Heart right ventricle (tissue), 16 donors: ENCODE data around the gene MBNL2. TPM values are rescaled to one million over a fixed set of nuclear protein-coding genes. Genes with fewer than 3 reads are reported as not detected.

Experiments
- ATAC-seq, 8 donors: fragments of 200-7000 bp; cut with Tn5 transposase; one replicate each; pipeline ENCODE4 v1.9.1; 2020; ENCODE audit warnings: mild to moderate bottlenecking in 8 of 8, moderate library complexity in 8 of 8, moderate number of reproducible peaks in 1 of 8
- DNase-seq, 2 donors: peaks; one replicate each; pipeline ENCODE4 v3.0.0-alpha.2; 2020
- H3K27ac ChIP-seq, 10 donors: fragments of 200-600 bp; sonication (generic) in 2 of 10; one replicate each; pipeline versions ENCODE4 v1.5.0 to v1.8.0; 2020 to 2022; ENCODE audit warnings: mild to moderate bottlenecking in 3 of 10
- H3K27me3 ChIP-seq, 7 donors: fragments of 200-600 bp; one replicate each; pipeline ENCODE4 v1.8.0; 2021 to 2022; ENCODE audit warnings: mild to moderate bottlenecking in 2 of 7
- H3K36me3 ChIP-seq, 9 donors: fragments of 200-600 bp; sonication (generic) in 1 of 9; one replicate each; pipeline versions ENCODE4 v1.5.0 to v1.8.0; 2020 to 2022; ENCODE audit warnings: mild to moderate bottlenecking in 2 of 9
- H3K4me1 ChIP-seq, 9 donors: fragments of 200-600 bp; sonication (generic) in 1 of 9; one replicate each; pipeline versions ENCODE4 v1.5.0 to v1.8.0; 2020 to 2022; ENCODE audit warnings: mild to moderate bottlenecking in 4 of 9
- H3K4me3 ChIP-seq, 10 donors: fragments of 200-600 bp; sonication (generic) in 2 of 10; one replicate each; pipeline versions ENCODE4 v1.5.0 to v1.8.0; 2020 to 2022; ENCODE audit warnings: mild to moderate bottlenecking in 7 of 10, moderate library complexity in 2 of 10
- H3K9me3 ChIP-seq, 11 donors: fragments of 200-600 bp in 10 of 11; sonication (generic) in 2 of 11; one replicate each; pipeline versions ENCODE4 v1.5.0 to v1.8.0; 2013 to 2022; ENCODE audit warnings: mild to moderate bottlenecking in 2 of 11, control low read depth in 1 of 11, moderate library complexity in 1 of 11
- CTCF ChIP-seq, 9 donors: fragments of 200-600 bp; sonication (generic) in 2 of 9; IDR thresholded peaks; one replicate each; pipeline versions ENCODE4 v1.5.0 to v1.8.0; 2021 to 2022; ENCODE audit warnings: antibody characterized with exemption in 9 of 9, mild to moderate bottlenecking in 5 of 9, moderate library complexity in 1 of 9
- WGBS, 2 donors: extraction: QIAGEN DNeasy Blood & Tissue Kit; methylation state at CpG; one replicate each; pipeline ENCODE4 v1.1.7; 2013; ENCODE audit warnings: inconsistent platforms in 1 of 2; 5-methylcytosine and 5-hydroxymethylcytosine counted together
- intact Hi-C, 10 donors: fragments of 100-400 bp; cut with DNase I; formaldehyde crosslinking; loops; one replicate each; pipeline versions ENCODE4 v1.11.1 to v1.14.2; 2022
- polyA plus RNA-seq, 2 donors: library from polyadenylated mRNA; stranded (reverse); fragments of 200-250 nt; gene quantifications; one replicate each; pipeline ENCODE4 v1.2.3, GENCODE V29; 2013
- total RNA-seq, 10 donors: library from RNA; stranded (reverse); fragmentation: NEBNext Ultra II Directional in 3 of 10; extraction: Animal tissue kit (Norgen Biotek cat#: 25700) in 3 of 10; gene quantifications; one replicate each; pipeline versions ENCODE4 v1.2.1 to v1.2.4, GENCODE V29; 2021 to 2023
- donor health status: Arrhythmogenic right ventricular cardiomyopathy.
- donor health status: ischemic (EF 13 %, LVEDD 7.1; RV severe dilation, severe dysfunction).
- donor health status: healthy with polysubstance abuse.
- donor health status: DM: no; HTN: yes; CAD: no.
- donor health status: DM: no; HTN: no; CAD: no.
- donor health status: ischemic (EF 25% LVEDD 6.9; RV normal size, moderate dysfunction).
- donor health status: ischemic (EF 25% LVEDD 5.7; RV mildly dilated, moderate dysfunction).
- donor health status: healthy.
- donor health status: DM: yes; HTN: yes; CAD: no.
- donor health status: Ischemic cardiomyopathy.
- donor health status: ischemic (EF 35%, LVEDD 5.7; RV mildly dilated, moderate dysfunction).
- donor health status: nonischemic (EF 11% LVEDD 7.7; RV severe dilation, severe dysfunction).
- donor health status: DM: yes; HTN: yes; CAD: no.
- donor health status: PGD.
- donor health status: ischemic (EF 29% LVEDD 5.4; RV normal size, mild dysfunction).
- donor health status: nonischemic (EF 23%, LVEDD 6.1; RV moderate dilation, normal function).

Gene MBNL2
- total and polyA plus RNA-seq, 12 donors, result 17.2 to 95.0 (median 83.2) TPM

- Histone ChIP-seq H3K9me3 (no peaks in the 10 kb centered on the region), H3K36me3 (peaks cover 0 to 72% (median 0%) of the 10 kb centered on the region in 9 donors), H3K27ac (peak overlapping the region in 1 of 10 donors; percentile 82), H3K4me3 (no peak overlapping the region), H3K4me1 (peaks cover 0 to 58% (median 24%) of the 10 kb centered on the region in 9 donors), H3K27me3 (no peaks in the 10 kb centered on the region)
- intact Hi-C loops, result no loop called here
- WGBS, 2 donors, result 67 to 72% methylated on average over 3 of the region's 3 CpGs
- ATAC-seq (no peak), DNase-seq (no peak)
- no peak for TF ChIP-seq CTCF (IDR thresholded peaks at IDR 0.05)
Measured at GRCh38 chr13:97388373-97388772, 166.2 kb downstream of the MBNL2 start.

GRCh38 chr13:97390941-97391600 is 168.9 kb downstream of the MBNL2 start:
- no peak for DNase-seq
- no peak for TF ChIP-seq CTCF (IDR thresholded peaks at IDR 0.05)
- no peaks in the 10 kb centered on the region for H3K9me3 ChIP-seq
- H3K4me3 ChIP-seq, result no peak overlapping the region
- ATAC-seq, result no peak
- H3K4me1 ChIP-seq, result peaks cover 0 to 39% (median 5%) of the 10 kb centered on the region in 9 donors
- H3K36me3 ChIP-seq, result peaks cover 0 to 66% (median 0%) of the 10 kb centered on the region in 9 donors
- 68 to 71% methylated on average over 3 of the region's 3 CpGs for WGBS, 2 donors
- no peak overlapping the region for H3K27ac ChIP-seq
- intact Hi-C loops, result no loop called here
- no peaks in the 10 kb centered on the region for H3K27me3 ChIP-seq

- no peaks in the 10 kb centered on the region for H3K9me3 ChIP-seq
- no peak overlapping the region for H3K4me3 ChIP-seq
- intact Hi-C loops, result no loop called here
- 76 to 82% methylated on average over 1 of the region's 1 CpG for WGBS, 2 donors
- peaks cover 0 to 29% (median 0%) of the 10 kb centered on the region in 9 donors for H3K4me1 ChIP-seq
- no peak for DNase-seq
- peaks cover 0 to 57% (median 0%) of the 10 kb centered on the region in 9 donors for H3K36me3 ChIP-seq
- no peaks in the 10 kb centered on the region for H3K27me3 ChIP-seq
- H3K27ac ChIP-seq, result no peak overlapping the region
- no peak for TF ChIP-seq CTCF (IDR thresholded peaks at IDR 0.05)
- ATAC-seq, result no peak
Measured at GRCh38 chr13:97392020-97392419, 169.9 kb downstream of the MBNL2 start.

- H3K9me3 ChIP-seq, result no peaks in the 10 kb centered on the region
- no peak overlapping the region for H3K27ac ChIP-seq
- no peak for TF ChIP-seq CTCF (IDR thresholded peaks at IDR 0.05)
- DNase-seq (no peak), ATAC-seq (no peak)
- H3K4me3 ChIP-seq, result no peak overlapping the region
- H3K4me1 ChIP-seq, result peaks cover 0 to 12% (median 5%) of the 10 kb centered on the region in 9 donors
- H3K36me3 ChIP-seq, result peaks cover 0 to 42% (median 0%) of the 10 kb centered on the region in 9 donors
- no peaks in the 10 kb centered on the region for H3K27me3 ChIP-seq
- intact Hi-C loops, result no loop called here
Measured at GRCh38 chr13:97394542-97394941, 172.4 kb downstream of the MBNL2 start.
